Measurements from ENCODE around the gene SLC5A1. TPM values are rescaled to one million over a fixed set of nuclear protein-coding genes. Genes with fewer than 3 reads are reported as not detected.

SLC5A1 gene
- total and polyA plus RNA-seq, 2 donors (not counting 1 experiment from before 2014, with no cell fraction given), result not detected

GRCh38 chr22:32076761-32077084 lies 33.7 kb downstream of the SLC5A1 start:
- Histone ChIP-seq H3K36me3 (replicated peaks in 1 of 2; ENCODE audit: control extremely low read depth in 1 of 2, control insufficient read depth in 1 of 2, extremely low read depth in 1 of 2, insufficient read depth in 2 of 2, low read length in 1 of 2) (no peaks in the 10 kb centered on the region), H3K4me3 (ENCODE audit: control extremely low read depth in 1 of 5, extremely low read depth in 1 of 5, insufficient read depth in 1 of 5, low read depth in 2 of 5, low read length in 4 of 5) (no peak overlapping the region), H3K27ac (ENCODE audit: low read length in 2 of 2) (no peak overlapping the region), H3K27me3 (replicated peaks in 1 of 4; ENCODE audit: control extremely low read depth in 1 of 4, control insufficient read depth in 3 of 4, insufficient read depth in 4 of 4, low read length in 3 of 4) (peaks cover 0 to 2% (median 0%) of the 10 kb centered on the region in 4 experiments), H3K4me1 (ENCODE audit: control insufficient read depth in 2 of 2, insufficient read depth in 2 of 2, low read length in 2 of 2) (no peaks in the 10 kb centered on the region), H3K9me3 (ENCODE audit: control extremely low read depth in 1 of 3, control insufficient read depth in 2 of 3, insufficient read depth in 1 of 3, low read length in 2 of 3) (no peaks in the 10 kb centered on the region), H3K9ac (ENCODE audit: low read length) (no peak overlapping the region), H2AFZ (ENCODE audit: insufficient read depth, low read depth, low read length, poor library complexity, severe bottlenecking) (no peak overlapping the region), H3K4me2 (replicated peaks; ENCODE audit: low read depth, low read length, poor library complexity, severe bottlenecking) (no peak overlapping the region), H3K79me2 (ENCODE audit: control insufficient read depth, insufficient read depth, low read length) (no peaks in the 10 kb centered on the region), H4K20me1 (ENCODE audit: control insufficient read depth, insufficient read depth, low read length, poor library complexity, severe bottlenecking) (no peaks in the 10 kb centered on the region)
- ChIA-PET CTCF (interaction anchor here (0.6 to 1.0 kb wide), 2 partner anchors 99 to 885 kb away, joined by 3 read pairs; no protein-coding TSS in a partner anchor), POLR2A (no interaction called here)
- ATAC-seq (ENCODE audit: low read depth) (no peak), DNase-seq (no peak)
- intact Hi-C loops (cut with micrococcal nuclease), result no loop called here
- no peaks in the 10 kb centered on the region for H3K9me3 Mint-ChIP-seq (ENCODE audit: insufficient read depth)
- no peak overlapping the region for H3K4me3 Mint-ChIP-seq
- no peak overlapping the region for H3K27ac Mint-ChIP-seq
- no peaks in the 10 kb centered on the region for H3K4me1 Mint-ChIP-seq
- peaks cover 24% of the 10 kb centered on the region for H3K27me3 Mint-ChIP-seq
- no peak for TF ChIP-seq CTCF (IDR thresholded peaks at IDR 0.05)
- WGBS (ENCODE audit: insufficient coverage), result 91% methylated on average over 4 of the region's 6 CpGs

GRCh38 chr22:32077151-32077550 lies 34.1 kb downstream of the SLC5A1 start:
- Mint-ChIP-seq H3K9me3 (ENCODE audit: insufficient read depth) (no peaks in the 10 kb centered on the region), H3K4me1 (no peaks in the 10 kb centered on the region), H3K27ac (no peak overlapping the region), H3K27me3 (peaks cover 27% of the 10 kb centered on the region), H3K4me3 (no peak overlapping the region)
- ATAC-seq (ENCODE audit: low read depth) (no peak), DNase-seq (no peak)
- Histone ChIP-seq H4K20me1 (ENCODE audit: control insufficient read depth, insufficient read depth, low read length, poor library complexity, severe bottlenecking) (no peaks in the 10 kb centered on the region), H3K4me1 (ENCODE audit: control insufficient read depth in 2 of 2, insufficient read depth in 2 of 2, low read length in 2 of 2) (no peaks in the 10 kb centered on the region), H3K79me2 (ENCODE audit: control insufficient read depth, insufficient read depth, low read length) (no peaks in the 10 kb centered on the region), H3K36me3 (replicated peaks in 1 of 2; ENCODE audit: control extremely low read depth in 1 of 2, control insufficient read depth in 1 of 2, extremely low read depth in 1 of 2, insufficient read depth in 2 of 2, low read length in 1 of 2) (no peaks in the 10 kb centered on the region), H3K4me2 (replicated peaks; ENCODE audit: low read depth, low read length, poor library complexity, severe bottlenecking) (no peak overlapping the region), H3K27ac (ENCODE audit: low read length in 2 of 2) (no peak overlapping the region), H2AFZ (ENCODE audit: insufficient read depth, low read depth, low read length, poor library complexity, severe bottlenecking) (no peak overlapping the region), H3K27me3 (replicated peaks in 1 of 4; ENCODE audit: control extremely low read depth in 1 of 4, control insufficient read depth in 3 of 4, insufficient read depth in 4 of 4, low read length in 3 of 4) (peaks cover 0 to 2% (median 0%) of the 10 kb centered on the region in 4 experiments), H3K9ac (ENCODE audit: low read length) (no peak overlapping the region), H3K4me3 (ENCODE audit: control extremely low read depth in 1 of 5, extremely low read depth in 1 of 5, insufficient read depth in 1 of 5, low read depth in 2 of 5, low read length in 4 of 5) (no peak overlapping the region), H3K9me3 (ENCODE audit: control extremely low read depth in 1 of 3, control insufficient read depth in 2 of 3, insufficient read depth in 1 of 3, low read length in 2 of 3) (no peaks in the 10 kb centered on the region)
- ChIA-PET POLR2A (no interaction called here), CTCF (interaction anchor here (0.7 to 1.0 kb wide), 2 partner anchors 100 to 438 kb away, joined by 3 read pairs; no protein-coding TSS in a partner anchor)
- no peak for TF ChIP-seq EZH2 (IDR thresholded peaks at IDR 0.05; ENCODE audit: borderline replicate concordance, insufficient read depth, low read depth, low read length, poor library complexity, severe bottlenecking)
- no peak for TF ChIP-seq CTCF (IDR thresholded peaks at IDR 0.05)
- intact Hi-C loops (cut with micrococcal nuclease), result no loop called here
- WGBS (ENCODE audit: insufficient coverage), result no CpG with 5 or more reads among the region's 1 CpG
